Colonic mucosa (tissue), 4 donors: ENCODE data around the gene XXYLT1. TPM values are rescaled to one million over a fixed set of nuclear protein-coding genes. Genes with fewer than 3 reads are reported as not detected.

Experiments used
- DNase-seq: peaks from one replicate; pipeline ENCODE4 v3.0.0-alpha.2; 2020
- H3K27ac ChIP-seq: fragments of 200-600 bp; one replicate; pipeline ENCODE4 v1.8.0; 2021
- H3K27me3 ChIP-seq: fragments of 200-600 bp; one replicate; pipeline ENCODE4 v1.8.0; 2021
- H3K36me3 ChIP-seq: fragments of 200-600 bp; one replicate; pipeline ENCODE4 v1.8.0; 2021
- H3K4me1 ChIP-seq: fragments of 200-600 bp; one replicate; pipeline ENCODE4 v1.8.0; 2021; ENCODE audit warnings: mild to moderate bottlenecking
- H3K4me3 ChIP-seq: fragments of 200-600 bp; one replicate; pipeline ENCODE4 v1.8.0; 2021
- H3K9ac ChIP-seq, 2 donors: one replicate each; pipeline ENCODE4 v1.7.0; 2013; ENCODE audit warnings: control low read depth in 2 of 2, low read depth in 2 of 2, low read length in 2 of 2
- H3K9me3 ChIP-seq: fragments of 200-600 bp; one replicate; pipeline ENCODE4 v1.8.0; 2021
- CTCF ChIP-seq: fragments of 200-600 bp; IDR thresholded peaks from one replicate; pipeline ENCODE4 v1.8.0; 2022; ENCODE audit warnings: antibody characterized with exemption, mild to moderate bottlenecking
- intact Hi-C: fragments of 100-400 bp; cut with DNase I; formaldehyde crosslinking; loops from one replicate; pipeline ENCODE4 v1.14.1; 2022
- total RNA-seq, 2 donors: library from RNA; stranded (reverse); fragmentation: NEBNext Ultra II Directional in 1 of 2; extraction: Animal tissue kit (Norgen Biotek cat#: 25700) in 1 of 2; gene quantifications; one replicate each; pipeline ENCODE4 v1.2.1, GENCODE V29; 2021
- donor health status: healthy.
- donor health status: DM: no; HTN: no; CAD: no.
- donor health status: DM: no; HTN: no; CAD: no.

XXYLT1 gene
- total RNA-seq, 2 donors from 2014 or later, result 8.3 to 10.9 TPM

GRCh38 chr3:195197765-195198425, 73.1 kb downstream of the XXYLT1 start:
- Histone ChIP-seq H3K36me3 (no peaks in the 10 kb centered on the region), H3K9ac (no peak overlapping the region), H3K4me3 (no peak overlapping the region), H3K9me3 (no peaks in the 10 kb centered on the region), H3K27ac (no peak overlapping the region), H3K27me3 (no peaks in the 10 kb centered on the region), H3K4me1 (no peaks in the 10 kb centered on the region)
- intact Hi-C loops, result no loop called here
- no peak for DNase-seq
- no peak for TF ChIP-seq CTCF

- no peaks in the 10 kb centered on the region for H3K27me3 ChIP-seq
- H3K9me3 ChIP-seq, result no peaks in the 10 kb centered on the region
- DNase-seq, result no peak
- no peak overlapping the region for H3K9ac ChIP-seq
- intact Hi-C loops, result no loop called here
- H3K27ac ChIP-seq, result no peak overlapping the region
- no peak overlapping the region for H3K4me3 ChIP-seq
- H3K36me3 ChIP-seq, result no peaks in the 10 kb centered on the region
- no peaks in the 10 kb centered on the region for H3K4me1 ChIP-seq
- no peak for TF ChIP-seq CTCF
Measured at GRCh38 chr3:195196266-195196665, 74.7 kb downstream of the XXYLT1 start.

GRCh38 chr3:195195321-195196209, 75.4 kb downstream of the XXYLT1 start:
- Histone ChIP-seq H3K27ac (no peak overlapping the region), H3K4me1 (no peaks in the 10 kb centered on the region), H3K27me3 (no peaks in the 10 kb centered on the region), H3K9ac (no peak overlapping the region), H3K9me3 (no peaks in the 10 kb centered on the region), H3K4me3 (no peak overlapping the region), H3K36me3 (no peaks in the 10 kb centered on the region)
- DNase-seq, result no peak
- TF ChIP-seq CTCF, result no peak
- intact Hi-C loops, result no loop called here

GRCh38 chr3:195194559-195195206, 76.3 kb downstream of the XXYLT1 start:
- Histone ChIP-seq H3K27me3 (no peaks in the 10 kb centered on the region), H3K36me3 (no peaks in the 10 kb centered on the region), H3K4me1 (no peaks in the 10 kb centered on the region), H3K9ac (no peak overlapping the region), H3K9me3 (no peaks in the 10 kb centered on the region), H3K27ac (no peak overlapping the region), H3K4me3 (no peak overlapping the region)
- no peak for DNase-seq
- intact Hi-C loops, result no loop called here
- no peak for TF ChIP-seq CTCF

- no peak for DNase-seq
- TF ChIP-seq CTCF, result no peak
- Histone ChIP-seq H3K27me3 (no peaks in the 10 kb centered on the region), H3K4me1 (no peaks in the 10 kb centered on the region), H3K36me3 (no peaks in the 10 kb centered on the region), H3K9ac (no peak overlapping the region), H3K9me3 (no peaks in the 10 kb centered on the region), H3K27ac (no peak overlapping the region), H3K4me3 (no peak overlapping the region)
- intact Hi-C loops, result no loop called here
Measured at GRCh38 chr3:195191580-195191979, 79.4 kb downstream of the XXYLT1 start.
